B cell (primary cell): ENCODE measurements around the gene SLC2A9. TPM values are rescaled to one million over a fixed set of nuclear protein-coding genes. Genes with fewer than 3 reads are reported as not detected.

ENCODE experiments used
- ATAC-seq: fragments of 200-7000 bp; cut with Tn5 transposase; one replicate; pipeline ENCODE4 v1.10.0; 2021; ENCODE audit warnings: low read depth, mild to moderate bottlenecking, moderate number of reproducible peaks, moderate library complexity
- CTCF ChIA-PET: fragments of 350-600 bp; sonication (Branson Sonifier 250); formaldehyde crosslinking; loops from one replicate; lab custom pipeline; 2021; ENCODE audit warnings: antibody characterized with exemption, inconsistent platforms; lab: Charles Lee
- POLR2A ChIA-PET: fragments of 350-600 bp; sonication (Branson Sonifier 250); formaldehyde crosslinking; loops from one replicate; lab custom pipeline; 2021; ENCODE audit warnings: antibody characterized with exemption; lab: Charles Lee
- DNase-seq: peaks from one replicate; pipeline ENCODE4 v3.0.0; 2013
- H2AFZ ChIP-seq: 2 replicates; pipeline ENCODE4 v1.6.1; 2012; ENCODE audit warnings: mild to moderate bottlenecking, low read depth, low read length; ENCODE audit not compliant: insufficient read depth, poor library complexity, severe bottlenecking
- H3K27ac ChIP-seq, 2 donors: 1 replicate in 1 of 2; 2 replicates in 1 of 2; pipeline ENCODE4 v1.5.1; 2012 to 2013; ENCODE audit warnings: low read length in 2 of 2, mild to moderate bottlenecking in 2 of 2, moderate library complexity in 1 of 2
- H3K27me3 ChIP-seq, 4 experiments: fragments of 200-600 bp in 1 of 4; sonication (generic) in 1 of 4; replicated peaks in 1 of 4; 1 replicate in 2 of 4; 2 replicates in 2 of 4; pipeline versions ENCODE4 v1.6.1 to v1.7.0; 2013 to 2016; ENCODE audit warnings: low read length in 3 of 4, mild to moderate bottlenecking in 2 of 4, mixed read lengths in 1 of 4, moderate library complexity in 1 of 4; ENCODE audit not compliant: insufficient read depth in 4 of 4, control insufficient read depth in 3 of 4; ENCODE audit errors: control extremely low read depth in 1 of 4
- H3K36me3 ChIP-seq, 2 experiments: replicated peaks in 1 of 2; 1 replicate in 1 of 2; 2 replicates in 1 of 2; pipeline versions ENCODE4 v1.6.1 to v1.7.1; 2013; ENCODE audit warnings: low read length in 1 of 2; ENCODE audit not compliant: insufficient read depth in 2 of 2, control insufficient read depth in 1 of 2; ENCODE audit errors: control extremely low read depth in 1 of 2, extremely low read depth in 1 of 2
- H3K4me1 ChIP-seq, 2 donors: fragments of 200-600 bp in 1 of 2; sonication (generic) in 1 of 2; 1 replicate in 1 of 2; 2 replicates in 1 of 2; pipeline versions ENCODE4 v1.5.1 to v1.6.1; 2013 to 2017; ENCODE audit warnings: low read length in 2 of 2; ENCODE audit not compliant: control insufficient read depth in 2 of 2, insufficient read depth in 2 of 2
- H3K4me2 ChIP-seq: replicated peaks from 2 replicates; pipeline ENCODE3; 2012; ENCODE audit warnings: mild to moderate bottlenecking, low read depth, low read length; ENCODE audit not compliant: poor library complexity, severe bottlenecking
- H3K4me3 ChIP-seq, 5 experiments: fragments of 200-600 bp in 1 of 5; sonication (generic) in 1 of 5; 1 replicate in 3 of 5; 2 replicates in 2 of 5; pipeline versions ENCODE4 v1.5.1 to v1.7.0; 2011 to 2016; ENCODE audit warnings: low read length in 4 of 5, mild to moderate bottlenecking in 4 of 5, low read depth in 2 of 5, control low read depth in 1 of 5, moderate library complexity in 1 of 5; ENCODE audit not compliant: insufficient read depth in 1 of 5; ENCODE audit errors: control extremely low read depth in 1 of 5, extremely low read depth in 1 of 5
- H3K79me2 ChIP-seq: fragments of 200-600 bp; sonication (generic); one replicate; pipeline ENCODE4 v1.6.0; 2016; ENCODE audit warnings: low read length; ENCODE audit not compliant: control insufficient read depth, insufficient read depth
- H3K9ac ChIP-seq: fragments of 200-600 bp; sonication (generic); 2 replicates; pipeline ENCODE4 v1.6.1; 2017; ENCODE audit warnings: mild to moderate bottlenecking, low read length, moderate library complexity
- H3K9me3 ChIP-seq, 3 donors: one replicate each; pipeline versions ENCODE4 v1.6.1 to v1.7.1; 2013; ENCODE audit warnings: low read length in 2 of 3; ENCODE audit not compliant: control insufficient read depth in 2 of 3, insufficient read depth in 1 of 3; ENCODE audit errors: control extremely low read depth in 1 of 3
- H4K20me1 ChIP-seq: 2 replicates; pipeline ENCODE4 v1.6.0; 2012; ENCODE audit warnings: mild to moderate bottlenecking, low read length; ENCODE audit not compliant: insufficient read depth, control insufficient read depth, poor library complexity, severe bottlenecking
- H3K27ac Mint-ChIP-seq: one replicate; pipeline ENCODE4 v1.8.0; 2021; ENCODE audit warnings: mixed read lengths
- H3K27me3 Mint-ChIP-seq: one replicate; pipeline ENCODE4 v1.8.0; 2021; ENCODE audit warnings: mixed read lengths
- H3K4me1 Mint-ChIP-seq: one replicate; pipeline ENCODE4 v1.8.0; 2021; ENCODE audit warnings: mixed read lengths
- H3K4me3 Mint-ChIP-seq: one replicate; pipeline ENCODE4 v1.8.0; 2021; ENCODE audit warnings: mixed read lengths
- H3K9me3 Mint-ChIP-seq: one replicate; pipeline ENCODE4 v1.8.0; 2022; ENCODE audit warnings: mixed read lengths; ENCODE audit not compliant: insufficient read depth
- CTCF ChIP-seq: fragments of 200-600 bp; IDR thresholded peaks from one replicate; pipeline ENCODE4 v1.8.0; 2022; ENCODE audit warnings: antibody characterized with exemption, mild to moderate bottlenecking
- EZH2 ChIP-seq: IDR thresholded peaks from 2 replicates; pipeline ENCODE4 v1.6.1; 2012; ENCODE audit warnings: borderline replicate concordance, low read depth, mild to moderate bottlenecking, moderate library complexity, low read length; ENCODE audit not compliant: insufficient read depth, poor library complexity, severe bottlenecking
- WGBS: methylation state at CpG from one replicate; pipeline ENCODE4 v1.1.5; 2013; ENCODE audit warnings: missing lambda C conversion rate; ENCODE audit not compliant: insufficient coverage; 5-methylcytosine and 5-hydroxymethylcytosine counted together
- intact Hi-C: fragments of 100-400 bp; cut with micrococcal nuclease; formaldehyde crosslinking; loops from one replicate; pipeline ENCODE4 v1.10.0; 2022
- polyA plus RNA-seq: library from polyadenylated mRNA; depleted of rRNA; stranded (reverse); fragments of >200 nt; gene quantifications from 2 replicates; pipeline ENCODE4 v1.2.3, GENCODE V29; 2012
- total RNA-seq, 2 donors: library from RNA; stranded (reverse); fragments of 120-200 nt in 1 of 2; gene quantifications; 1 replicate in 1 of 2; 2 replicates in 1 of 2; pipeline versions ENCODE4 v1.2.3 to v1.2.4, GENCODE V29; 2013 to 2022

SLC2A9 gene
- total and polyA plus RNA-seq, 2 donors (not counting 1 experiment from before 2014, with no cell fraction given): 0.89 to 2.1 TPM

- peaks cover 0 to 4% (median 0%) of the 10 kb centered on the region in 4 experiments for H3K27me3 ChIP-seq
- no peak overlapping the region for H3K9ac ChIP-seq
- no peaks in the 10 kb centered on the region for H3K36me3 ChIP-seq
- POLR2A ChIA-PET: no interaction called here
- H3K4me3 Mint-ChIP-seq: no peak overlapping the region
- H3K27ac ChIP-seq: no peak overlapping the region
- ATAC-seq (no peak), DNase-seq (no peak)
- H3K4me1 ChIP-seq: no peaks in the 10 kb centered on the region
- CTCF ChIA-PET: no interaction called here
- no peaks in the 10 kb centered on the region for H3K4me1 Mint-ChIP-seq
- intact Hi-C loops: no loop called here
- H3K4me2 ChIP-seq: no peak overlapping the region
- 0% methylated on average over 1 of the region's 3 CpGs for WGBS
- H4K20me1 ChIP-seq: no peaks in the 10 kb centered on the region
- H3K79me2 ChIP-seq: no peaks in the 10 kb centered on the region
- H3K27ac Mint-ChIP-seq: no peak overlapping the region
- TF ChIP-seq EZH2: no peak
- TF ChIP-seq CTCF: no peak
- no peak overlapping the region for H2AFZ ChIP-seq
- no peak overlapping the region for H3K4me3 ChIP-seq
- H3K9me3 ChIP-seq: no peaks in the 10 kb centered on the region
- peaks cover 9% of the 10 kb centered on the region for H3K27me3 Mint-ChIP-seq
- no peaks in the 10 kb centered on the region for H3K9me3 Mint-ChIP-seq
Observed at GRCh38 chr4:9825049-9825448, 196.2 kb downstream of the SLC2A9 start.

GRCh38 chr4:9820343-9820742 is 201.0 kb downstream of the SLC2A9 start:
- no peak overlapping the region for H3K4me3 Mint-ChIP-seq
- H3K4me1 Mint-ChIP-seq: no peaks in the 10 kb centered on the region
- intact Hi-C loops: no loop called here
- ATAC-seq (no peak), DNase-seq (no peak)
- H2AFZ ChIP-seq: no peak overlapping the region
- H3K9me3 ChIP-seq: peaks cover 0 to 4% (median 0%) of the 10 kb centered on the region in 3 donors
- H3K27ac Mint-ChIP-seq: no peak overlapping the region
- H3K4me2 ChIP-seq: no peak overlapping the region
- H3K27ac ChIP-seq: no peak overlapping the region
- CTCF ChIA-PET: no interaction called here
- H3K27me3 ChIP-seq: peaks cover 0 to 4% (median 0%) of the 10 kb centered on the region in 4 experiments
- TF ChIP-seq EZH2 (no peak), CTCF (no peak)
- H3K9me3 Mint-ChIP-seq: no peaks in the 10 kb centered on the region
- POLR2A ChIA-PET: no interaction called here
- no peaks in the 10 kb centered on the region for H3K79me2 ChIP-seq
- no peaks in the 10 kb centered on the region for H4K20me1 ChIP-seq
- H3K4me1 ChIP-seq: no peaks in the 10 kb centered on the region
- no peak overlapping the region for H3K4me3 ChIP-seq
- peaks cover 10% of the 10 kb centered on the region for H3K27me3 Mint-ChIP-seq
- no peaks in the 10 kb centered on the region for H3K36me3 ChIP-seq
- no peak overlapping the region for H3K9ac ChIP-seq
- WGBS: no CpG with 5 or more reads among the region's 5 CpGs
